HEK293 (cell line): ENCODE measurements around the gene TMEM87B.

Source experiments
- KLF1 ChIP-seq: fragments of 450-650 bp; formaldehyde crosslinking; IDR thresholded peaks from 2 replicates; pipeline ENCODE4 v1.5.1; 2016; ENCODE audit warnings: missing biosample characterization, missing genetic modification characterization
- KLF10 ChIP-seq: fragments of 450-650 bp; IDR thresholded peaks from 2 replicates; pipeline ENCODE4 v1.5.1; 2018; ENCODE audit warnings: missing biosample characterization, mild to moderate bottlenecking, missing genetic modification characterization
- KLF7 ChIP-seq: fragments of 450-650 bp; formaldehyde crosslinking; IDR thresholded peaks from 2 replicates; pipeline ENCODE4 v1.5.1; 2016; ENCODE audit warnings: missing biosample characterization, missing genetic modification characterization, borderline replicate concordance
- KLF9 ChIP-seq: fragments of 450-650 bp; formaldehyde crosslinking; IDR thresholded peaks from 2 replicates; pipeline ENCODE4 v1.5.1; 2016; ENCODE audit warnings: missing biosample characterization, missing genetic modification characterization, low read depth
- MEIS1 ChIP-seq: sonication (generic); formaldehyde crosslinking; IDR thresholded peaks from 2 replicates; pipeline ENCODE4 v1.8.1; 2022; ENCODE audit warnings: missing genetic modification reagents, mild to moderate bottlenecking, borderline replicate concordance
- PRDM1 ChIP-seq: fragments of 450-650 bp; formaldehyde crosslinking; IDR thresholded peaks from 2 replicates; pipeline ENCODE4; 2016; ENCODE audit warnings: missing biosample characterization, missing genetic modification characterization
- SETDB1 ChIP-seq: IDR thresholded peaks from one replicate; pipeline ENCODE4 v1.6.1; 2017; ENCODE audit warnings: mild to moderate bottlenecking, low read length, moderate library complexity, mixed read lengths; ENCODE audit not compliant: insufficient read length
- SP2 ChIP-seq: fragments of 450-650 bp; formaldehyde crosslinking; IDR thresholded peaks from 2 replicates; pipeline ENCODE4 v1.5.1; 2016; ENCODE audit warnings: missing biosample characterization, missing genetic modification characterization
- SP7 ChIP-seq: fragments of 450-650 bp; formaldehyde crosslinking; IDR thresholded peaks from 2 replicates; pipeline ENCODE4 v1.5.1; 2016; ENCODE audit warnings: missing biosample characterization, missing genetic modification characterization
- ZBTB20 ChIP-seq: fragments of 450-650 bp; formaldehyde crosslinking; IDR thresholded peaks from 2 replicates; pipeline ENCODE4 v1.5.1; 2016; ENCODE audit warnings: missing biosample characterization, missing genetic modification characterization
- ZEB2 ChIP-seq: fragments of 450-650 bp; formaldehyde crosslinking; IDR thresholded peaks from 2 replicates; pipeline ENCODE4 v1.5.1; 2016; ENCODE audit warnings: missing biosample characterization, missing genetic modification characterization
- ZFHX2 ChIP-seq: fragments of 450-650 bp; formaldehyde crosslinking; conservative IDR thresholded peaks from 2 replicates; pipeline ENCODE4 v1.5.1; 2016; ENCODE audit warnings: missing biosample characterization, missing genetic modification characterization
- ZNF2 ChIP-seq: fragments of 450-650 bp; formaldehyde crosslinking; IDR thresholded peaks from 2 replicates; pipeline ENCODE4 v1.5.1; 2016; ENCODE audit warnings: missing biosample characterization, missing genetic modification characterization
- ZNF248 ChIP-seq: fragments of 450-650 bp; formaldehyde crosslinking; IDR thresholded peaks from 2 replicates; pipeline ENCODE4 v1.5.1; 2017; ENCODE audit warnings: missing biosample characterization, missing genetic modification characterization
- ZNF335 ChIP-seq: fragments of 450-650 bp; formaldehyde crosslinking; conservative IDR thresholded peaks from 2 replicates; pipeline ENCODE4 v1.5.1; 2016; ENCODE audit warnings: missing biosample characterization, missing genetic modification characterization
- ZNF341 ChIP-seq: fragments of 450-650 bp; formaldehyde crosslinking; IDR thresholded peaks from 2 replicates; pipeline ENCODE4; 2016; ENCODE audit warnings: low read depth, missing biosample characterization, missing genetic modification characterization
- ZNF394 ChIP-seq: fragments of 450-650 bp; formaldehyde crosslinking; IDR thresholded peaks from 2 replicates; pipeline ENCODE4 v1.5.1; 2016; ENCODE audit warnings: missing biosample characterization, missing genetic modification characterization, mild to moderate bottlenecking, moderate library complexity, borderline replicate concordance
- ZNF600 ChIP-seq: fragments of 450-650 bp; formaldehyde crosslinking; IDR thresholded peaks from 2 replicates; pipeline ENCODE4 v1.5.1; 2016; ENCODE audit warnings: missing biosample characterization, missing genetic modification characterization
- ZNF626 ChIP-seq: fragments of 450-650 bp; sonication (Bioruptor Pico); formaldehyde crosslinking; IDR thresholded peaks from 2 replicates; pipeline ENCODE4 v1.5.1; 2018; ENCODE audit warnings: missing biosample characterization, missing genetic modification characterization, inconsistent platforms
- ZNF670 ChIP-seq: fragments of 450-650 bp; formaldehyde crosslinking; IDR thresholded peaks from 2 replicates; pipeline ENCODE4 v1.5.1; 2016; ENCODE audit warnings: missing biosample characterization, missing genetic modification characterization, low read depth
- ZNF785 ChIP-seq: fragments of 450-650 bp; formaldehyde crosslinking; IDR thresholded peaks from 2 replicates; pipeline ENCODE4 v1.5.1; 2016; ENCODE audit warnings: missing biosample characterization, missing genetic modification characterization
- ZSCAN23 ChIP-seq: fragments of 450-650 bp; formaldehyde crosslinking; IDR thresholded peaks from 2 replicates; pipeline ENCODE4 v1.5.1; 2016; ENCODE audit warnings: missing biosample characterization, missing genetic modification characterization
- TF ChIP-seq, protein P1 (sequence below): fragments of 450-650 bp; formaldehyde crosslinking; IDR thresholded peaks from 2 replicates; pipeline ENCODE4 v1.5.1; 2016; ENCODE audit warnings: missing biosample characterization, missing genetic modification characterization
- TF ChIP-seq, protein P2 (sequence below): fragments of 450-650 bp; formaldehyde crosslinking; IDR thresholded peaks from 2 replicates; pipeline ENCODE4 v1.5.1; 2017; ENCODE audit warnings: missing biosample characterization, missing genetic modification characterization
- TF ChIP-seq, protein P3 (sequence below): fragments of 450-650 bp; formaldehyde crosslinking; IDR thresholded peaks from 2 replicates; pipeline ENCODE4 v1.5.0; 2017; ENCODE audit warnings: missing biosample characterization, missing genetic modification characterization, borderline replicate concordance
- TF ChIP-seq, protein P4 (sequence below): fragments of 450-650 bp; formaldehyde crosslinking; IDR thresholded peaks from 2 replicates; pipeline ENCODE4 v1.5.1; 2017; ENCODE audit warnings: missing biosample characterization, missing genetic modification characterization
- TF ChIP-seq, protein P5 (sequence below): fragments of 450-650 bp; formaldehyde crosslinking; IDR thresholded peaks from 2 replicates; pipeline ENCODE4 v1.5.1; 2016; ENCODE audit warnings: missing biosample characterization, missing genetic modification characterization
- TF ChIP-seq, protein P6 (sequence below): fragments of 450-650 bp; formaldehyde crosslinking; IDR thresholded peaks from 2 replicates; pipeline ENCODE4 v1.5.1; 2017; ENCODE audit warnings: missing biosample characterization, missing genetic modification characterization

TMEM87B gene

DNA sequence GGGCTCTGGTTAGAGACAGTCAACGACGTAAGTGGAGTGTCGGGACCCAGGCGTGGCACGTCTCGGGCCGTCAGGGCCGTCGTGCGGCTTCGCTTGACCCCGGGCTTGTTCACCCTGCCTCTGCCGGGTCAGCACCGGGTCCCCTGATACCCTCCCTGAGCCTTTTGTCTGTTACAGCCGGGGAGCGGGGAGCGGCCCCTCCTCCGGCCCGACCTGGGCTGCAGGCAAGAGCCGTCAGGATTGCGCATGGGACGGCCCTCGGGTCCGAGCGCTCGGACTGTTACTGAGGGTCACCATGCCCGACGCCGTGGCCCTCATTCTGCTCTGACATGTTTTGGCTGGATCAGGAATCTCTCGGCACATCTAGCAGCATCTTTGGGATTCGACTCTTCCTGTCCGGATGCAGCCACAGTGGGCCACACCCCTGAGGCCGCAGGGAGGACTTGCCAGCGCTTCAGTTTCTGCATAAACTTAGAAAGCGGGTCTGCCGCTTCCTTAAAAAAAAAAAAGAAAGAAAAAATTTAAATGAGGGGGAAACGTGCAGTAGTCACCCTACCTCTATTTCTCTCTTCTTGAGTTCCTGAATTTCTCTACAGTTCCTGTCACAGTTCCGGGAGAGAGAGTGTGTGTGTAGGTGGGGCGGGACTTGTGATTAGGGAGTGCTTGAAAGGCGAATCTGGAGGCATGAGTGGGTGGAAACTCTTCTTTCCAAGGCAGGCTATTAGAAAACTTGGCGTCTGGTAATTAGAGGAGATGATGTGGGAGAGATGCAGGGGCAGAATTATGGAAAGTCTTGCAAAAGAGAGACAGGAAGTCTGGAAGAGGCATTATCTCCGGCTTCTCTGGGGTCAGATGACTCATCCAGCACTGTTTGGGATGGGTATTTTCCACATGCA lies 909 bp downstream of the TMEM87B start (continued):
- no peak for TF ChIP-seq ZNF341 (tag by site-specific recombination)
- peak; percentile 69; the same call in 1 of the 2 replicates for TF ChIP-seq KLF9 (tag by site-specific recombination)
- TF ChIP-seq SETDB1 = no peak
- TF ChIP-seq SP2 = peak; percentile 84
- peak; percentile 77 for TF ChIP-seq KLF10 (tag by site-specific recombination)
- TF ChIP-seq, protein P1, sequence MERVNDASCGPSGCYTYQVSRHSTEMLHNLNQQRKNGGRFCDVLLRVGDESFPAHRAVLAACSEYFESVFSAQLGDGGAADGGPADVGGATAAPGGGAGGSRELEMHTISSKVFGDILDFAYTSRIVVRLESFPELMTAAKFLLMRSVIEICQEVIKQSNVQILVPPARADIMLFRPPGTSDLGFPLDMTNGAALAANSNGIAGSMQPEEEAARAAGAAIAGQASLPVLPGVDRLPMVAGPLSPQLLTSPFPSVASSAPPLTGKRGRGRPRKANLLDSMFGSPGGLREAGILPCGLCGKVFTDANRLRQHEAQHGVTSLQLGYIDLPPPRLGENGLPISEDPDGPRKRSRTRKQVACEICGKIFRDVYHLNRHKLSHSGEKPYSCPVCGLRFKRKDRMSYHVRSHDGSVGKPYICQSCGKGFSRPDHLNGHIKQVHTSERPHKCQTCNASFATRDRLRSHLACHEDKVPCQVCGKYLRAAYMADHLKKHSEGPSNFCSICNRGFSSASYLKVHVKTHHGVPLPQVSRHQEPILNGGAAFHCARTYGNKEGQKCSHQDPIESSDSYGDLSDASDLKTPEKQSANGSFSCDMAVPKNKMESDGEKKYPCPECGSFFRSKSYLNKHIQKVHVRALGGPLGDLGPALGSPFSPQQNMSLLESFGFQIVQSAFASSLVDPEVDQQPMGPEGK (tag by site-specific recombination) = peak; percentile 34; the same call in 1 of the 2 replicates
- 0 out of 2 replicates have a peak, but pooled peaks have one; percentile 43 for TF ChIP-seq KLF1 (tag by site-specific recombination)
- 0 out of 2 replicates have a peak, but pooled peaks have one; percentile 48 for TF ChIP-seq ZEB2 (tag by site-specific recombination)
- no peak for TF ChIP-seq MEIS1 (CRISPR knock-in tag)
- TF ChIP-seq ZNF670 (tag by site-specific recombination) = no peak
- TF ChIP-seq, protein P2, sequence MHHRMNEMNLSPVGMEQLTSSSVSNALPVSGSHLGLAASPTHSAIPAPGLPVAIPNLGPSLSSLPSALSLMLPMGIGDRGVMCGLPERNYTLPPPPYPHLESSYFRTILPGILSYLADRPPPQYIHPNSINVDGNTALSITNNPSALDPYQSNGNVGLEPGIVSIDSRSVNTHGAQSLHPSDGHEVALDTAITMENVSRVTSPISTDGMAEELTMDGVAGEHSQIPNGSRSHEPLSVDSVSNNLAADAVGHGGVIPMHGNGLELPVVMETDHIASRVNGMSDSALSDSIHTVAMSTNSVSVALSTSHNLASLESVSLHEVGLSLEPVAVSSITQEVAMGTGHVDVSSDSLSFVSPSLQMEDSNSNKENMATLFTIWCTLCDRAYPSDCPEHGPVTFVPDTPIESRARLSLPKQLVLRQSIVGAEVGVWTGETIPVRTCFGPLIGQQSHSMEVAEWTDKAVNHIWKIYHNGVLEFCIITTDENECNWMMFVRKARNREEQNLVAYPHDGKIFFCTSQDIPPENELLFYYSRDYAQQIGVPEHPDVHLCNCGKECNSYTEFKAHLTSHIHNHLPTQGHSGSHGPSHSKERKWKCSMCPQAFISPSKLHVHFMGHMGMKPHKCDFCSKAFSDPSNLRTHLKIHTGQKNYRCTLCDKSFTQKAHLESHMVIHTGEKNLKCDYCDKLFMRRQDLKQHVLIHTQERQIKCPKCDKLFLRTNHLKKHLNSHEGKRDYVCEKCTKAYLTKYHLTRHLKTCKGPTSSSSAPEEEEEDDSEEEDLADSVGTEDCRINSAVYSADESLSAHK (tag by site-specific recombination) = peak; percentile 93
- no peak for TF ChIP-seq ZSCAN23 (tag by site-specific recombination)
- TF ChIP-seq, protein P3, sequence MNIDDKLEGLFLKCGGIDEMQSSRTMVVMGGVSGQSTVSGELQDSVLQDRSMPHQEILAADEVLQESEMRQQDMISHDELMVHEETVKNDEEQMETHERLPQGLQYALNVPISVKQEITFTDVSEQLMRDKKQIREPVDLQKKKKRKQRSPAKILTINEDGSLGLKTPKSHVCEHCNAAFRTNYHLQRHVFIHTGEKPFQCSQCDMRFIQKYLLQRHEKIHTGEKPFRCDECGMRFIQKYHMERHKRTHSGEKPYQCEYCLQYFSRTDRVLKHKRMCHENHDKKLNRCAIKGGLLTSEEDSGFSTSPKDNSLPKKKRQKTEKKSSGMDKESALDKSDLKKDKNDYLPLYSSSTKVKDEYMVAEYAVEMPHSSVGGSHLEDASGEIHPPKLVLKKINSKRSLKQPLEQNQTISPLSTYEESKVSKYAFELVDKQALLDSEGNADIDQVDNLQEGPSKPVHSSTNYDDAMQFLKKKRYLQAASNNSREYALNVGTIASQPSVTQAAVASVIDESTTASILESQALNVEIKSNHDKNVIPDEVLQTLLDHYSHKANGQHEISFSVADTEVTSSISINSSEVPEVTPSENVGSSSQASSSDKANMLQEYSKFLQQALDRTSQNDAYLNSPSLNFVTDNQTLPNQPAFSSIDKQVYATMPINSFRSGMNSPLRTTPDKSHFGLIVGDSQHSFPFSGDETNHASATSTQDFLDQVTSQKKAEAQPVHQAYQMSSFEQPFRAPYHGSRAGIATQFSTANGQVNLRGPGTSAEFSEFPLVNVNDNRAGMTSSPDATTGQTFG (tag by site-specific recombination) = no peak
- TF ChIP-seq ZNF335 (tag by site-specific recombination) = peak; percentile 90
- TF ChIP-seq, protein P4, sequence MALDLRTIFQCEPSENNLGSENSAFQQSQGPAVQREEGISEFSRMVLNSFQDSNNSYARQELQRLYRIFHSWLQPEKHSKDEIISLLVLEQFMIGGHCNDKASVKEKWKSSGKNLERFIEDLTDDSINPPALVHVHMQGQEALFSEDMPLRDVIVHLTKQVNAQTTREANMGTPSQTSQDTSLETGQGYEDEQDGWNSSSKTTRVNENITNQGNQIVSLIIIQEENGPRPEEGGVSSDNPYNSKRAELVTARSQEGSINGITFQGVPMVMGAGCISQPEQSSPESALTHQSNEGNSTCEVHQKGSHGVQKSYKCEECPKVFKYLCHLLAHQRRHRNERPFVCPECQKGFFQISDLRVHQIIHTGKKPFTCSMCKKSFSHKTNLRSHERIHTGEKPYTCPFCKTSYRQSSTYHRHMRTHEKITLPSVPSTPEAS (tag by site-specific recombination) = no peak
- TF ChIP-seq KLF7 = 0 out of 2 replicates have a peak, but pooled peaks have one; percentile 46
- no peak for TF ChIP-seq ZNF785 (tag by site-specific recombination)
- TF ChIP-seq SP7 = peak; percentile 91
- TF ChIP-seq ZNF626 (tag by site-specific recombination) = no peak
- TF ChIP-seq, protein P5, sequence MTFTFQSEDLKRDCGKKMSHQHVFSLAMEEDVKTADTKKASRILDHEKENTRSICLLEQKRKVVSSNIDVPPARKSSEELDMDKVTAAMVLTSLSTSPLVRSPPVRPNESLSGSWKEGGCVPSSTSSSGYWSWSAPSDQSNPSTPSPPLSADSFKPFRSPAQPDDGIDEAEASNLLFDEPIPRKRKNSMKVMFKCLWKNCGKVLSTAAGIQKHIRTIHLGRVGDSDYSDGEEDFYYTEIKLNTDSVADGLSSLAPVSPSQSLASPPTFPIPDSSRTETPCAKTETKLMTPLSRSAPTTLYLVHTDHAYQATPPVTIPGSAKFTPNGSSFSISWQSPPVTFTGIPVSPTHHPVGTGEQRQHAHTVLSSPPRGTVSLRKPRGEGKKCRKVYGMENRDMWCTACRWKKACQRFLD = no peak
- peak; percentile 41; the same call in 1 of the 2 replicates for TF ChIP-seq ZBTB20 (tag by site-specific recombination)
- peak; percentile 17; the same call in 1 of the 2 replicates for TF ChIP-seq ZNF394 (tag by site-specific recombination)
- TF ChIP-seq, protein P6, sequence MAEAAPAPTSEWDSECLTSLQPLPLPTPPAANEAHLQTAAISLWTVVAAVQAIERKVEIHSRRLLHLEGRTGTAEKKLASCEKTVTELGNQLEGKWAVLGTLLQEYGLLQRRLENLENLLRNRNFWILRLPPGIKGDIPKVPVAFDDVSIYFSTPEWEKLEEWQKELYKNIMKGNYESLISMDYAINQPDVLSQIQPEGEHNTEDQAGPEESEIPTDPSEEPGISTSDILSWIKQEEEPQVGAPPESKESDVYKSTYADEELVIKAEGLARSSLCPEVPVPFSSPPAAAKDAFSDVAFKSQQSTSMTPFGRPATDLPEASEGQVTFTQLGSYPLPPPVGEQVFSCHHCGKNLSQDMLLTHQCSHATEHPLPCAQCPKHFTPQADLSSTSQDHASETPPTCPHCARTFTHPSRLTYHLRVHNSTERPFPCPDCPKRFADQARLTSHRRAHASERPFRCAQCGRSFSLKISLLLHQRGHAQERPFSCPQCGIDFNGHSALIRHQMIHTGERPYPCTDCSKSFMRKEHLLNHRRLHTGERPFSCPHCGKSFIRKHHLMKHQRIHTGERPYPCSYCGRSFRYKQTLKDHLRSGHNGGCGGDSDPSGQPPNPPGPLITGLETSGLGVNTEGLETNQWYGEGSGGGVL (tag by site-specific recombination) = peak; percentile 30; the same call in 1 of the 2 replicates
- peak; percentile 98 for TF ChIP-seq ZFHX2
- peak; percentile 92 for TF ChIP-seq PRDM1 (tag by site-specific recombination)
- peak; percentile 47; the same call in 1 of the 2 replicates for TF ChIP-seq ZNF600 (tag by site-specific recombination)
- TF ChIP-seq ZNF248 = no peak
- no peak for TF ChIP-seq ZNF2 (tag by site-specific recombination)
